Measurements from ENCODE around the gene PDE4B. TPM values are rescaled to one million over a fixed set of nuclear protein-coding genes. Genes with fewer than 3 reads are reported as not detected.

The PDE4B gene
- total and polyA plus RNA-seq, 10 of the 15 experiments (the other 5 are each of a cell fraction or from before 2014, with no cell fraction given), result 3.0 to 13.2 (median 5.7) TPM

DNA sequence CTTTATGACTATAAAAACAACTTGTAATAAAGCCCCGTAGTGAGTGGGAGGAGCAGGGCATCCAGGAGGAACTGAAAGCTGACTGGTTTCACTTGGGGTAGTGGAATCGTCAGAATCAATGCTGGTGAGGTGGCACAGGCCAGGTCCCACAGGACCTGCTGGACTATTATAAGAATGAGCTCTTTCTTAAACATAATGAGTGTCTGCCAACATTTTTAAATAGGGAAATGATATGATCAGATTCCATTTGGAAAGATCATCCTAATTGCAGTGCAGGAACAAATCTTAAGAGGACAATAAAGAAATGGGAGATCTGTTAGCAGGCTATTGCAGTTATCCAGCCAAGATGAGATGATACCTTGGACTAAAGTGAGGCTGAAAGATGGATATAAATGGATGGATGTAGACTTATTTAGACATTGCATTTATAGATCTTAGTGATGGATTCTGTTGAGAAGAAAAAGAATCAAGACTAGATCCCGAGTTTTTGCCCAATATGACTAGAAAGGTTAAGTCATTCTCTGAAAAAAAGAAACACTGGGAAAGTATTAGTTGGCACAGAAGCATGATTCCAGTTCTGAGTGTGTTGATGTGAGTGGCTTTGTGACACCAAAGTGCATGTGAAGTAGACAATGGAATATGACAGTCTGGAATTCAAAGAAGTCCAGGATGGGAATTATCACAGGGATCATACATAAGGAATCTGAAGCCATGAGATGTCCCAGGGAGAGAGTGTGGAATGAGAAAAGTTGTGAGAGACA is 587.9 kb downstream of the PDE4B start (continued):
- TF ChIP-seq, protein P1, sequence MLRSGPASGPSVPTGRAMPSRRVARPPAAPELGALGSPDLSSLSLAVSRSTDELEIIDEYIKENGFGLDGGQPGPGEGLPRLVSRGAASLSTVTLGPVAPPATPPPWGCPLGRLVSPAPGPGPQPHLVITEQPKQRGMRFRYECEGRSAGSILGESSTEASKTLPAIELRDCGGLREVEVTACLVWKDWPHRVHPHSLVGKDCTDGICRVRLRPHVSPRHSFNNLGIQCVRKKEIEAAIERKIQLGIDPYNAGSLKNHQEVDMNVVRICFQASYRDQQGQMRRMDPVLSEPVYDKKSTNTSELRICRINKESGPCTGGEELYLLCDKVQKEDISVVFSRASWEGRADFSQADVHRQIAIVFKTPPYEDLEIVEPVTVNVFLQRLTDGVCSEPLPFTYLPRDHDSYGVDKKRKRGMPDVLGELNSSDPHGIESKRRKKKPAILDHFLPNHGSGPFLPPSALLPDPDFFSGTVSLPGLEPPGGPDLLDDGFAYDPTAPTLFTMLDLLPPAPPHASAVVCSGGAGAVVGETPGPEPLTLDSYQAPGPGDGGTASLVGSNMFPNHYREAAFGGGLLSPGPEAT (IDR thresholded peaks at IDR 0.05; ENCODE audit: low read depth), result peak; percentile 92
- TF ChIP-seq, protein P2, sequence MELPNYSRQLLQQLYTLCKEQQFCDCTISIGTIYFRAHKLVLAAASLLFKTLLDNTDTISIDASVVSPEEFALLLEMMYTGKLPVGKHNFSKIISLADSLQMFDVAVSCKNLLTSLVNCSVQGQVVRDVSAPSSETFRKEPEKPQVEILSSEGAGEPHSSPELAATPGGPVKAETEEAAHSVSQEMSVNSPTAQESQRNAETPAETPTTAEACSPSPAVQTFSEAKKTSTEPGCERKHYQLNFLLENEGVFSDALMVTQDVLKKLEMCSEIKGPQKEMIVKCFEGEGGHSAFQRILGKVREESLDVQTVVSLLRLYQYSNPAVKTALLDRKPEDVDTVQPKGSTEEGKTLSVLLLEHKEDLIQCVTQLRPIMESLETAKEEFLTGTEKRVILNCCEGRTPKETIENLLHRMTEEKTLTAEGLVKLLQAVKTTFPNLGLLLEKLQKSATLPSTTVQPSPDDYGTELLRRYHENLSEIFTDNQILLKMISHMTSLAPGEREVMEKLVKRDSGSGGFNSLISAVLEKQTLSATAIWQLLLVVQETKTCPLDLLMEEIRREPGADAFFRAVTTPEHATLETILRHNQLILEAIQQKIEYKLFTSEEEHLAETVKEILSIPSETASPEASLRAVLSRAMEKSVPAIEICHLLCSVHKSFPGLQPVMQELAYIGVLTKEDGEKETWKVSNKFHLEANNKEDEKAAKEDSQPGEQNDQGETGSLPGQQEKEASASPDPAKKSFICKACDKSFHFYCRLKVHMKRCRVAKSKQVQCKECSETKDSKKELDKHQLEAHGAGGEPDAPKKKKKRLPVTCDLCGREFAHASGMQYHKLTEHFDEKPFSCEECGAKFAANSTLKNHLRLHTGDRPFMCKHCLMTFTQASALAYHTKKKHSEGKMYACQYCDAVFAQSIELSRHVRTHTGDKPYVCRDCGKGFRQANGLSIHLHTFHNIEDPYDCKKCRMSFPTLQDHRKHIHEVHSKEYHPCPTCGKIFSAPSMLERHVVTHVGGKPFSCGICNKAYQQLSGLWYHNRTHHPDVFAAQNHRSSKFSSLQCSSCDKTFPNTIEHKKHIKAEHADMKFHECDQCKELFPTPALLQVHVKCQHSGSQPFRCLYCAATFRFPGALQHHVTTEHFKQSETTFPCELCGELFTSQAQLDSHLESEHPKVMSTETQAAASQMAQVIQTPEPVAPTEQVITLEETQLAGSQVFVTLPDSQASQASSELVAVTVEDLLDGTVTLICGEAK (IDR thresholded peaks at IDR 0.05; ENCODE audit: borderline replicate concordance), result no peak
- 0 out of 2 replicates have a peak, but pooled peaks have one; percentile 17 for TF ChIP-seq GABPA (IDR thresholded peaks at IDR 0.05; ENCODE audit: low read depth)
- TF ChIP-seq, protein P3, sequence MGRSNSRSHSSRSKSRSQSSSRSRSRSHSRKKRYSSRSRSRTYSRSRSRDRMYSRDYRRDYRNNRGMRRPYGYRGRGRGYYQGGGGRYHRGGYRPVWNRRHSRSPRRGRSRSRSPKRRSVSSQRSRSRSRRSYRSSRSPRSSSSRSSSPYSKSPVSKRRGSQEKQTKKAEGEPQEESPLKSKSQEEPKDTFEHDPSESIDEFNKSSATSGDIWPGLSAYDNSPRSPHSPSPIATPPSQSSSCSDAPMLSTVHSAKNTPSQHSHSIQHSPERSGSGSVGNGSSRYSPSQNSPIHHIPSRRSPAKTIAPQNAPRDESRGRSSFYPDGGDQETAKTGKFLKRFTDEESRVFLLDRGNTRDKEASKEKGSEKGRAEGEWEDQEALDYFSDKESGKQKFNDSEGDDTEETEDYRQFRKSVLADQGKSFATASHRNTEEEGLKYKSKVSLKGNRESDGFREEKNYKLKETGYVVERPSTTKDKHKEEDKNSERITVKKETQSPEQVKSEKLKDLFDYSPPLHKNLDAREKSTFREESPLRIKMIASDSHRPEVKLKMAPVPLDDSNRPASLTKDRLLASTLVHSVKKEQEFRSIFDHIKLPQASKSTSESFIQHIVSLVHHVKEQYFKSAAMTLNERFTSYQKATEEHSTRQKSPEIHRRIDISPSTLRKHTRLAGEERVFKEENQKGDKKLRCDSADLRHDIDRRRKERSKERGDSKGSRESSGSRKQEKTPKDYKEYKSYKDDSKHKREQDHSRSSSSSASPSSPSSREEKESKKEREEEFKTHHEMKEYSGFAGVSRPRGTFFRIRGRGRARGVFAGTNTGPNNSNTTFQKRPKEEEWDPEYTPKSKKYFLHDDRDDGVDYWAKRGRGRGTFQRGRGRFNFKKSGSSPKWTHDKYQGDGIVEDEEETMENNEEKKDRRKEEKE (IDR thresholded peaks at IDR 0.05), result no peak
- peak; percentile 41; the same call in 1 of the 2 replicates for TF ChIP-seq TCF7 (IDR thresholded peaks at IDR 0.05; ENCODE audit: borderline replicate concordance)
- peak; percentile 16 for TF ChIP-seq KLF5 (IDR thresholded peaks at IDR 0.05; ENCODE audit: partially characterized antibody)
- no peak for TF ChIP-seq SREBF2 (IDR thresholded peaks at IDR 0.05; ENCODE audit: low read length)
- TF ChIP-seq SREBF1 (IDR thresholded peaks at IDR 0.05; ENCODE audit: low read length), result no peak
- 0 out of 2 replicates have a peak, but pooled peaks have one; percentile 20 for TF ChIP-seq JUND (IDR thresholded peaks at IDR 0.05; ENCODE audit: low read depth, low read length)
- TF ChIP-seq, protein P4, sequence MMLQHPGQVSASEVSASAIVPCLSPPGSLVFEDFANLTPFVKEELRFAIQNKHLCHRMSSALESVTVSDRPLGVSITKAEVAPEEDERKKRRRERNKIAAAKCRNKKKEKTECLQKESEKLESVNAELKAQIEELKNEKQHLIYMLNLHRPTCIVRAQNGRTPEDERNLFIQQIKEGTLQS (IDR thresholded peaks at IDR 0.05; ENCODE audit: borderline replicate concordance, extremely low read depth, low read depth, low read length), result no peak
- TF ChIP-seq NR2F1 (conservative IDR thresholded peaks at IDR 0.05), result peak; percentile 99
- TF ChIP-seq WRNIP1 (IDR thresholded peaks at IDR 0.05; ENCODE audit: borderline replicate concordance, low read depth, low read length), result no peak
- TF ChIP-seq, protein P5, sequence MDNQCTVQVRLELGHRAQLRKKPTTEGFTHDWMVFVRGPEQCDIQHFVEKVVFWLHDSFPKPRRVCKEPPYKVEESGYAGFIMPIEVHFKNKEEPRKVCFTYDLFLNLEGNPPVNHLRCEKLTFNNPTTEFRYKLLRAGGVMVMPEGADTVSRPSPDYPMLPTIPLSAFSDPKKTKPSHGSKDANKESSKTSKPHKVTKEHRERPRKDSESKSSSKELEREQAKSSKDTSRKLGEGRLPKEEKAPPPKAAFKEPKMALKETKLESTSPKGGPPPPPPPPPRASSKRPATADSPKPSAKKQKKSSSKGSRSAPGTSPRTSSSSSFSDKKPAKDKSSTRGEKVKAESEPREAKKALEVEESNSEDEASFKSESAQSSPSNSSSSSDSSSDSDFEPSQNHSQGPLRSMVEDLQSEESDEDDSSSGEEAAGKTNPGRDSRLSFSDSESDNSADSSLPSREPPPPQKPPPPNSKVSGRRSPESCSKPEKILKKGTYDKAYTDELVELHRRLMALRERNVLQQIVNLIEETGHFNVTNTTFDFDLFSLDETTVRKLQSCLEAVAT (IDR thresholded peaks at IDR 0.05), result no peak
- TF ChIP-seq BCL11A (IDR thresholded peaks at IDR 0.05; ENCODE audit: low read depth, low read length), result peak; percentile 100
- TF ChIP-seq NBN (IDR thresholded peaks at IDR 0.05), result peak; percentile 85; the same call in 1 of the 2 replicates
- TF ChIP-seq RAD51 (IDR thresholded peaks at IDR 0.05), result peak; percentile 15; the same call in 1 of the 2 replicates
- TF ChIP-seq BMI1 (IDR thresholded peaks at IDR 0.05; ENCODE audit: borderline replicate concordance), result peak; percentile 90
- TF ChIP-seq CHD2 (IDR thresholded peaks at IDR 0.05; ENCODE audit: borderline replicate concordance, low read depth, low read length), result peak; percentile 92
- peak; percentile 87; the same call in 1 of the 2 replicates for TF ChIP-seq FOXM1 (IDR thresholded peaks at IDR 0.05; ENCODE audit: low read depth, low read length)
- TF ChIP-seq SMARCA5 (IDR thresholded peaks at IDR 0.05), result peak; percentile 71; the same call in 1 of the 2 replicates

All from GM12878 (cell line).